GM23338 (cell line): ENCODE data around the gene CACNB1. TPM values are rescaled to one million over a fixed set of nuclear protein-coding genes. Genes with fewer than 3 reads are reported as not detected.

ENCODE experiments used
- ATAC-seq: fragments of 200-7000 bp; cut with Tn5 transposase; 3 replicates; pipeline ENCODE4 v1.9.1; 2020
- DNase-seq: peaks from one replicate; pipeline ENCODE4 v3.0.0-alpha.2; 2015; ENCODE audit warnings: low spot score
- H2AFZ ChIP-seq: fragments of 200-600 bp; sonication (generic); 2 replicates; pipeline ENCODE4 v1.8.0; 2016; ENCODE audit warnings: antibody characterized with exemption, mild to moderate bottlenecking, moderate library complexity
- H3F3A ChIP-seq: fragments of 200-600 bp; sonication (generic); replicated peaks from 2 replicates; pipeline ENCODE4 v1.8.0; 2017; ENCODE audit warnings: antibody characterized with exemption, mixed run types, low read depth
- H3K27ac ChIP-seq: fragments of 200-600 bp; sonication (generic); 2 replicates; pipeline ENCODE4 v1.6.1; 2016; ENCODE audit warnings: low read depth
- H3K27me3 ChIP-seq: fragments of 200-600 bp; sonication (generic); 2 replicates; pipeline ENCODE4 v1.8.0; 2016; ENCODE audit warnings: mild to moderate bottlenecking, mixed run types, moderate library complexity; ENCODE audit not compliant: insufficient read depth
- H3K36me3 ChIP-seq: fragments of 200-600 bp; sonication (generic); 2 replicates; pipeline ENCODE4 v1.8.0; 2016; ENCODE audit warnings: mild to moderate bottlenecking; ENCODE audit not compliant: insufficient read depth
- H3K4me1 ChIP-seq: fragments of 200-600 bp; sonication (generic); 2 replicates; pipeline ENCODE4 v1.8.0; 2016; ENCODE audit warnings: mild to moderate bottlenecking, moderate library complexity; ENCODE audit not compliant: insufficient read depth
- H3K4me2 ChIP-seq: fragments of 200-600 bp; sonication (generic); 2 replicates; pipeline ENCODE4 v1.7.1; 2017; ENCODE audit warnings: mixed run types
- H3K4me3 ChIP-seq: fragments of 200-600 bp; sonication (generic); 2 replicates; pipeline ENCODE4 v1.6.1; 2016; ENCODE audit warnings: mixed run types
- H3K79me2 ChIP-seq: fragments of 200-600 bp; sonication (generic); replicated peaks from 2 replicates; pipeline ENCODE4 v1.8.0; 2017; ENCODE audit warnings: mild to moderate bottlenecking; ENCODE audit not compliant: insufficient read depth
- H3K9me2 ChIP-seq: fragments of 200-600 bp; sonication (generic); 2 replicates; pipeline ENCODE4 v1.8.0; 2017; ENCODE audit not compliant: insufficient read depth
- H4K20me1 ChIP-seq: fragments of 200-600 bp; sonication (generic); replicated peaks from 2 replicates; pipeline ENCODE4 v1.8.0; 2017; ENCODE audit warnings: mild to moderate bottlenecking; ENCODE audit not compliant: insufficient read depth
- H3K27ac Mint-ChIP-seq: 2 replicates; pipeline ENCODE4 v1.8.0; 2020; ENCODE audit warnings: inconsistent platforms, mild to moderate bottlenecking, moderate library complexity, mixed read lengths
- H3K27me3 Mint-ChIP-seq: 3 replicates; pipeline ENCODE4 v1.8.0; 2022; ENCODE audit warnings: low read depth, mild to moderate bottlenecking, moderate library complexity, mixed read lengths, inconsistent platforms; ENCODE audit not compliant: insufficient read depth, poor library complexity
- H3K36me3 Mint-ChIP-seq: 3 replicates; pipeline ENCODE4 v1.8.0; 2021; ENCODE audit warnings: low read depth, mild to moderate bottlenecking, inconsistent platforms, moderate library complexity, mixed read lengths
- H3K4me1 Mint-ChIP-seq: 3 replicates; pipeline ENCODE4 v1.8.0; 2020; ENCODE audit warnings: mild to moderate bottlenecking, inconsistent platforms, mixed read lengths
- H3K4me3 Mint-ChIP-seq: 3 replicates; pipeline ENCODE4 v1.8.0; 2021; ENCODE audit warnings: moderate library complexity, mild to moderate bottlenecking, inconsistent platforms, mixed read lengths
- H3K9me3 Mint-ChIP-seq: 3 replicates; pipeline ENCODE4 v1.8.0; 2020; ENCODE audit warnings: moderate library complexity, mild to moderate bottlenecking, inconsistent platforms, mixed read lengths
- CREB1 ChIP-seq: fragments of 250-450 bp; sonication (Bioruptor Pico); IDR thresholded peaks from 2 replicates; pipeline ENCODE4 v1.5.0; 2020; ENCODE audit warnings: low read depth, mild to moderate bottlenecking, moderate library complexity
- ETS1 ChIP-seq: IDR thresholded peaks from 2 replicates; pipeline ENCODE4 v1.6.1; 2016; ENCODE audit warnings: antibody characterized with exemption
- EZH2 ChIP-seq: fragments of 200-600 bp; sonication (generic); IDR thresholded peaks from one replicate; pipeline ENCODE4 v1.8.0; 2017; ENCODE audit warnings: antibody characterized with exemption, mild to moderate bottlenecking, low read depth; ENCODE audit not compliant: unreplicated experiment
- EZH2phosphoT487 ChIP-seq: fragments of 200-600 bp; sonication (generic); IDR thresholded peaks from one replicate; pipeline ENCODE4 v1.8.1; 2018; ENCODE audit warnings: antibody characterized with exemption; ENCODE audit not compliant: unreplicated experiment
- JUNB ChIP-seq: IDR thresholded peaks from one replicate; pipeline ENCODE4 v1.6.1; 2016; ENCODE audit warnings: antibody characterized with exemption; ENCODE audit not compliant: unreplicated experiment
- NANOG ChIP-seq: IDR thresholded peaks from 2 replicates; pipeline ENCODE4 v1.6.1; 2016; ENCODE audit warnings: antibody characterized with exemption, borderline replicate concordance
- POLR2AphosphoS5 ChIP-seq: IDR thresholded peaks from 2 replicates; pipeline ENCODE4 v1.6.1; 2016; ENCODE audit warnings: antibody characterized with exemption, low read depth
- REST ChIP-seq: IDR thresholded peaks from one replicate; pipeline ENCODE4 v1.6.1; 2018; ENCODE audit warnings: antibody characterized with exemption; ENCODE audit not compliant: unreplicated experiment
- STAT1 ChIP-seq: IDR thresholded peaks from one replicate; pipeline ENCODE4 v1.6.1; 2016; ENCODE audit warnings: antibody characterized with exemption; ENCODE audit not compliant: unreplicated experiment
- ZNF114 ChIP-seq: fragments of 250-450 bp; sonication (Bioruptor Pico); IDR thresholded peaks from 2 replicates; pipeline ENCODE4 v1.5.0; 2020; ENCODE audit warnings: mild to moderate bottlenecking, moderate library complexity
- ZNF331 ChIP-seq: fragments of 250-450 bp; sonication (Bioruptor Pico); IDR thresholded peaks from 2 replicates; pipeline ENCODE4 v1.5.0; 2020; ENCODE audit warnings: low read depth, mild to moderate bottlenecking, moderate library complexity
- ZNF462 ChIP-seq: fragments of 250-450 bp; sonication (Bioruptor Pico); IDR thresholded peaks from 2 replicates; pipeline ENCODE4 v1.5.0; 2020; ENCODE audit warnings: mild to moderate bottlenecking, moderate library complexity
- polyA plus RNA-seq: library from polyadenylated mRNA; unstranded; fragments of >200 nt; fragmentation: Nextera tagmentation; extraction: Ambion mirVana; gene quantifications from 2 replicates; pipeline ENCODE4 v1.2.1, GENCODE V29; 2016
- total RNA-seq: library from RNA; depleted of rRNA; stranded (reverse); fragments of >200 nt; shearing (Covaris generic); gene quantifications from 2 replicates; pipeline ENCODE4 v1.2.3, GENCODE V29; 2014
- TF ChIP-seq, protein P1 (sequence below), 2 experiments: fragments of 200-600 bp in 1 of 2; sonication (generic) in 1 of 2; conservative IDR thresholded peaks; 2 replicates each; pipeline versions ENCODE4 v1.5.1 to v1.6.1; 2016 to 2017; ENCODE audit warnings: antibody characterized with exemption in 2 of 2, low read depth in 2 of 2, mild to moderate bottlenecking in 2 of 2, moderate library complexity in 1 of 2

The CACNB1 gene
- total and polyA plus RNA-seq, 2 experiments from 2014 or later = 8.4 to 13.1 TPM

DNA sequence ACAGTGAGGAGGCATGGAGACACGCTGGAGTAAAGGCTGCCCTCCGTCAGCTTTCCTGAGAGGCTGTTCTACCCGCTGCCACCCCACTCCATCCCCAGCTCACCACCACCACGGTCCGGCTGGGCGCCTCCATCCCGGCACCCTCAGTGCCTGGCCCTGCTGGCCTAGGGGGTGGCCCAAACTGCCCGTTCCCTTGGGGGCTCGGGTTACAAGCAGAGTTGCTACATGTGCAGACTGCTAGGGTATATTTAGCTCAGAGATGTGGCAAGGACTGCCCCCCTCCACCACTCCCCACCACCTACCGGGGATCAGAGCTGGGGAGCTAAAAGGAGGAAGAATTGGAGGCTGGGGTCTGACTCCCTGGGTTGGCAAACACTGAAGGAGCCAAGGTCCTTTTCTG is 4.1 kb downstream of the CACNB1 start:
- Mint-ChIP-seq H3K27me3 (peaks cover 10% of the 10 kb centered on the region), H3K27ac (no peak overlapping the region), H3K4me3 (no peak overlapping the region), H3K9me3 (no peaks in the 10 kb centered on the region), H3K36me3 (peaks cover 32% of the 10 kb centered on the region), H3K4me1 (peaks cover 30% of the 10 kb centered on the region)
- Histone ChIP-seq H3K36me3 (peaks cover 8% of the 10 kb centered on the region), H2AFZ (no peak overlapping the region), H3K79me2 (peaks cover 23% of the 10 kb centered on the region), H3K9me2 (no peaks in the 10 kb centered on the region), H3K4me1 (peaks cover 24% of the 10 kb centered on the region), H3K27ac (no peak overlapping the region), H4K20me1 (peaks cover 13% of the 10 kb centered on the region), H3K4me2 (no peak overlapping the region), H3F3A (peaks cover 1% of the 10 kb centered on the region; the same call in 1 of the 2 replicates), H3K27me3 (no peaks in the 10 kb centered on the region), H3K4me3 (no peak overlapping the region)
- ATAC-seq (no peak), DNase-seq (no peak)
- no peak for TF ChIP-seq STAT1
- no peak for TF ChIP-seq ZNF114 (CRISPR knock-in tag)
- TF ChIP-seq ZNF331 (CRISPR knock-in tag) = no peak
- TF ChIP-seq, protein P1, sequence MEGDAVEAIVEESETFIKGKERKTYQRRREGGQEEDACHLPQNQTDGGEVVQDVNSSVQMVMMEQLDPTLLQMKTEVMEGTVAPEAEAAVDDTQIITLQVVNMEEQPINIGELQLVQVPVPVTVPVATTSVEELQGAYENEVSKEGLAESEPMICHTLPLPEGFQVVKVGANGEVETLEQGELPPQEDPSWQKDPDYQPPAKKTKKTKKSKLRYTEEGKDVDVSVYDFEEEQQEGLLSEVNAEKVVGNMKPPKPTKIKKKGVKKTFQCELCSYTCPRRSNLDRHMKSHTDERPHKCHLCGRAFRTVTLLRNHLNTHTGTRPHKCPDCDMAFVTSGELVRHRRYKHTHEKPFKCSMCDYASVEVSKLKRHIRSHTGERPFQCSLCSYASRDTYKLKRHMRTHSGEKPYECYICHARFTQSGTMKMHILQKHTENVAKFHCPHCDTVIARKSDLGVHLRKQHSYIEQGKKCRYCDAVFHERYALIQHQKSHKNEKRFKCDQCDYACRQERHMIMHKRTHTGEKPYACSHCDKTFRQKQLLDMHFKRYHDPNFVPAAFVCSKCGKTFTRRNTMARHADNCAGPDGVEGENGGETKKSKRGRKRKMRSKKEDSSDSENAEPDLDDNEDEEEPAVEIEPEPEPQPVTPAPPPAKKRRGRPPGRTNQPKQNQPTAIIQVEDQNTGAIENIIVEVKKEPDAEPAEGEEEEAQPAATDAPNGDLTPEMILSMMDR (conservative IDR thresholded peaks at IDR 0.05; ENCODE audit: low read depth in 2 of 2) = no peak
- TF ChIP-seq ETS1 = no peak
- TF ChIP-seq JUNB = no peak
- no peak for TF ChIP-seq EZH2phosphoT487
- no peak for TF ChIP-seq EZH2
- no peak for TF ChIP-seq REST
- no peak for TF ChIP-seq ZNF462
- TF ChIP-seq CREB1 (CRISPR knock-in tag) = no peak
- TF ChIP-seq NANOG = no peak
- no peak for TF ChIP-seq POLR2AphosphoS5
